GM21576 (cell line): ENCODE data around the gene CPN1.
"Not testable (repeated sequence)": the region's sequence is repeated elsewhere in the genome, so short reads cannot be mapped to it uniquely, and the experiment has no call there.

Experiments
- ATAC-seq: cut with Tn5 transposase; IDR thresholded peaks from one replicate; pipeline ENCODE4 v1.9.1; 2021; ENCODE audit warnings: mild to moderate bottlenecking, moderate library complexity; ENCODE audit not compliant: unreplicated experiment

The CPN1 gene

DNA sequence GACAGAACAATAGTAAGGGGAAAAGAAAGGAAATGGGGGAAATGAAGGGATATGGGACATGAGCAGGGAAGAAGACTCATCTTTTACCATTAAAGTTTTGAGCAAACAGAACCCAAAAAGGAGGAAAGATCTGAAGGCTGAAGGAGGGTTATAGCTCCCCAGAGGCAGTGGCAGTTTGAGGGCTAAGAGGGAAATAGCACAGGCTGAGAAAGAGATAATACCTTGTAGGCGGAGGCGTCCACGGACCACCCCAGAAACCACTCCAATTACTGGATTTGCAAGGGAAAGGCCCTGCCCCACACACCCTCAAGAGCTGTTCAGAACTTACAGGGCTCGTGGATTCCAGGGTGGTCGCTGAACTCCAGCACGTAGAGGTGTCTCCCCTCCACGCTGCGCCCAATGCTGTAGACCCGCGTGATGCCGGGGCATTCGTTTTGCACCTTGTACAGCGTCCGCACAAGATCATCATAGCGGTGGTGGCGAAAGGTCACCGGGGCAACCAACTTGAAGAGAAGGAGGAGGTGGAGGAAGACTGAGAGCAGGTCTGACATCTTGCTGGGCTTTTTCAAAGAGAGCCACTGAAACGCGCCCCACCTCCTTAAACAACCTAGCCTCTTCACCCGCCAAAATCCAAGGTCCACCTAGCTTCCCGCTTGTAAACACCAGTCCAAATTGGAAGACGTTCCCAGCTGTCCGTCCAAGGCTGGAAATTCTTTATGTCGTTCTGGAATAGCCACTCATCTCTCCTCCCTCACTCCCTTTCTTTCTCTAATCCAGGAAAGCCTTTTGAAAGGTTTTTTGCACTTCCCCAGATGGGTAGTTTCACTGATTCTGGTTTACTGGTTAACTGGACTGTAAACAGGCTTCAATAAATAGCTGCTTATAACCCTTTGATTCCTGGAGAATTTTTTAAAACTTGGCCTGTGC lies at the start of gene CPN1:
TSS of gene CPN1 (minus strand) at position 795 of the 927 bp plus-strand sequence. CDS start at position 551, 244 bp downstream.
- no peak for ATAC-seq

DNA sequence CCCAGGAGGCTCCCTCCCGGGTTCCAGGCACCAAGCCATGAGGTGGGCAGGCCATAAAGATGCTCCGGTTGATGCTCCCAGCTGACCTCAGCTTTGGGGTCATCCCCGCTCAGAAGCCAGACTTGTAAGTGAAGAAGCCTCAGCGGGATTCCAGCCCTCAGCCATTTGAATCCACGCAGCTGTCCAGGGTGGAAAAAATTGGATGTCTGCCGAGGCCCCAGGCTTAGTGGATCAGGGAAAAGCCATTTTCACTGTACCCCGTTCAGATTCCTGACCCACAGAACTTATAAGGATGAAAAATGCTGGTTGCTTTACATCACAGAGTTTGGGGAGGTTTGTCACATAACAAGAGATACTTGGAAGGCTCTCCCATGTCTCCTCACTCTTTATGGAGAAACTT lies 49.2 kb upstream of the CPN1 start:
- no peak for ATAC-seq

DNA sequence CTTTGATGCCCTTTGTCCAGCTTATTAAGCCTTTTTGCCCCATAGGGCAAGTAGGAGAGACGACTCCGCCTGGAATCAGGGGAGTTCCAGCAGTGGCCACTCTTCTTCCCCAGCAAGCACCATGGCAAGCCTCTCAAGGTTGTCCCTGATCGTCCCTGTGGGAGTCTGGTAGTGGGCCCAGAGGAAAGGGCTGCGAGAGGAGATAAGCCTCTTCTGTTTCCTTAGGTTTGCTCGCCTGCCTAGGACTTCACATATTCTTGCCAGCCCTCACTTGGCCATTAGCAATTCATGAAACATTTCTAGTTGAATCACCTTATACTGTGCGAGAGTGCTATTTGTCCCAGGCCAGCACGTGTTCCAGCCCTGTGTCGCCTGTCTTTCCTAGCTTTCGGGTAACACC lies 47.8 kb upstream of the CPN1 start:
- no peak for ATAC-seq

DNA sequence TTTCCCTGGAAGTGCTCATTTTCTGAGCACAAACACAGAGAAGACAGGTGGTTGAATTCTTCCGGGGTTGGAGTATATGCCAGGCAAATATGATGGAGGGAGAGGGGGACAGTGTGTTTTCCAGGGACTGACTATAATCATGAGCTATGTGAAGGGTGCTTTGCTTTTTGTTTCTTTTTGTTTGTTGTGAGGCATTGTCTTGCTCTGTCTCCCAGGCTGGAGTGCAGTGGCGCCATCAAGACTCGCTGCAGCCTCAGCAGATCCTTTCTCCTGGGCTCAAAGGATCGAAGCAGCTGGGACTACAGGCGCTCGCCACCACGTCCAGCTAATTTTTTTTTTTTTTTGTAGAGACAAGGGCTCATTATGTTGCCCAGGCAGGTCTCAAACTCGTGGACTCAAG lies 47.3 kb upstream of the CPN1 start:
- no peak for ATAC-seq

DNA sequence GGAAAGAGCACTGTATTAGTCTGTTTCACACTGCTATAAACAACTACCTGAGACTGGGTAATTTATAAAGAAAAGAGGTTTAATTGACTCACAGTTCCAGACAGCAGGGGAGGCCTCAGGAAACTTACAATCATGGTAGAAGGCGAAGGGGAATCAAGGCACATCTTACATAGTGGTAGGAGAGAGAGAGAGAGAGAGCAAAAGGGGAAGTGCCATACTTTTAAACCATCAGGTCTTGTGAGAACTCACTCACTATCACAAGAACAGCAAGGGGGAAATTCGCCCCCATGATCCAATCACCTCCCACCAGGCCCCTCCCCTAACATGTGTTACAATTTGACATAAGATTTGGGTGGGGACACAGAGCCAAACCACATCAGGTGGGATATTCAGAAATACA lies 43.7 kb upstream of the CPN1 start:
- ATAC-seq = not testable (repeated sequence)

DNA sequence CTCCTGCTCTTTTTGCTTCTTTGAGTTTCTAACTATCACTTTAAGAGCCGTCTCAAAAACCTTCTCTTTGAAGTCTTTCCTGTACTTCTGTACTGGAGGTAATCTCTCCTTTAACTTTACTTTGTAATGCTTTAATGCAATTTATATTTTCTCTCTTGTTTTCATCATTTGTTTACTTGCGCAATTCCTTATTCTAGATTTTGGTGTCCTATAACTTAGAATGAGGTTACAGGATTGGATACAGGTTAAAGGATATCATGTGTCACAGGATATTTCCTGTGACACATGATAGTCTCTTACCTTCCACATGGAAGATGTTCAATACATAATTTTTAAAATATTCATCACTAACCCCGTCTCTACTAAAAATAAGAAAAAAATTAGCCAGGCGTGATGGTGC lies 42.4 kb upstream of the CPN1 start:
- no peak for ATAC-seq

DNA sequence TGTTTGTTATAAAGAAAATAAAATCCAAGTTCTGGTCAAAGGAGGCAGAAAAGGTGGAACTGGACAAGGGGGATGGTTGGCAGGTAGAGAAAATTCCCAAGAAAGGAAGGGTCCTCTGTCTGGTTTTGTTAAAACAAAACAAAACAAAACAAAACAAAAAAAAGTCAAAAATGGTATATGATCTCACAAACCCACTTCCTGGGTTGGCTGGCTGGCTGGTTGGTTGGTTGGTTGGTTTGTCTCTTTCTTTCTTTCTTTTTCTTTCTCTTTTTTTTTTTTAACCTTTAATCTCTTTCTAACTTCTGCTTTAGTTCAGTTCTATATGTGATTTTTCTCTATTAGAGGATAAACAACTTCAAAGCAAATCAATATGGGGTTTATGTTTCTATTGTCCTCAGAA lies 41.1 kb upstream of the CPN1 start:
- no peak for ATAC-seq

DNA sequence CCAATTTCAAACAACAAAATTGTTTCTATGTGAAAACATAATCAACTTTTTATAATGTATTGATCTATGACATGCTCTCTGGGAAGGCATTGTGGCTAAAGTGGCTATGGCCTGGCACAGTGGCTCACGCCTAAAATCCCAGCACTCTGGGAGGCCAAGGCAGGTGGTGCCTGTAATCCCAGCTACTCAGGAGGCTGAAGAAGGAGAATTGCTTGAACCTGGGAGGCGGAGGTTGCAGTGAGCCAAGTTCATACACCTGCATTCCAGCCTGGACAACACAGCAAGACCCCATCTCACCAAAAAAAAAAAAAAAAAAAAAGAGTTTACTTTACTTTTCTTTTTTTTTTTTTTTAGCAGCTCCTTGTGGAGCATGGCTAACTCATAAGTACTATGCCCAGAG lies 38.9 kb upstream of the CPN1 start:
- no peak for ATAC-seq

DNA sequence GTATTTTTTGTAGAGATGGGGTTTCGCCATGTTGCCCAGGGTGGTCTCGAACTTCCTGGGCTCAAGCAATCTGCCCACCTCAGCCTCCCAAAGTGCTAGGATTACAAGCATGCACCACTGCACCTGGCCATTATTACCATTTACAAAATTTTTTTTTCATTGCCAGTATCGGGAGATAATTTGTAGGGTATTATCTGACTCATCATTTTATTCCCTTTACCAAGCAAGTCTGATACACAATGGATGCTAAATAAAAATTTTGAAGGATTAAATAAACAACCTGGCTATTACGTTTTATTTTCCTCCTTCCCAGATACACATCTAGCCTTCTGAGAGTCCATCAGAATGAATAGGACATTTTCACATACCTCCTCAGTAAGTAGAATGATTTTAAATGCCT lies 38.1 kb upstream of the CPN1 start:
- no peak for ATAC-seq

DNA sequence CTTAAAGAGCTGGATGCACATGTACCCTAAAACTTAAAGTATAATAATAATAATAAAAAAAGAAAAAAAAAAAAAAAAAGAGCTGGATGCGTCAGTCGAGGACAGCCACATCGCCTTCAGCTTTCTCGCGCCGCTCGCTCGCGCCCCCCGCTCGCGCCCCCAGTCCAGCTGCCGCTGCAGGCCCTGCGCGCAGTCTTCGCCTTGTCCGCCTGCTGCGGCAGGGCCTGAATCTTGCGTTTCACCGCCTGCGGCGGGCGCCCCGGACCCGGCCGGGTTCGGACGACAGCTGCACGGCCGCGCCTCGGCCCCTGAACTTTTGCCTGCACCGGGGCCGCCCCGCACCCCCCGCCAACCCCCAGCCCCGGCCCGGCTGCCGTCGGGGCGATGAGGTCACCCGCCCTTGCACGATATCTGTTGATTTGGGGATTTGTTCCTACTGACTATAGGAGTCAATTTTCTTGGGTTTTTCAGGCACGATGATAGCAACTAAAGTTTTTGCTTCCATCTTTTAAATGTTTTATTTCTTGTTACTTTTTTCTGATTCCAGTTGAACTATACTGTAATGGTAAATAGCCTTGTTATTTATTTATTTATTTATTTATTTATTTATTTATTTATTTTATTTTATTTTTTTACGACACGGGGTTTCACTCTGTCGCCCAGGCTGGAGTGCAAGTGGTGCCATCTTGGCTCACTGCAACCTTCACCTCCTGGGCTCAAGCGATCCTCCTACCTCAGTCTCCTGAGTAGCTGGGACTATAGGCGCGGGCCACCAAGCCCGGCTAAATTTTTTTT lies 33.5 kb upstream of the CPN1 start:
- ATAC-seq = no peak

DNA sequence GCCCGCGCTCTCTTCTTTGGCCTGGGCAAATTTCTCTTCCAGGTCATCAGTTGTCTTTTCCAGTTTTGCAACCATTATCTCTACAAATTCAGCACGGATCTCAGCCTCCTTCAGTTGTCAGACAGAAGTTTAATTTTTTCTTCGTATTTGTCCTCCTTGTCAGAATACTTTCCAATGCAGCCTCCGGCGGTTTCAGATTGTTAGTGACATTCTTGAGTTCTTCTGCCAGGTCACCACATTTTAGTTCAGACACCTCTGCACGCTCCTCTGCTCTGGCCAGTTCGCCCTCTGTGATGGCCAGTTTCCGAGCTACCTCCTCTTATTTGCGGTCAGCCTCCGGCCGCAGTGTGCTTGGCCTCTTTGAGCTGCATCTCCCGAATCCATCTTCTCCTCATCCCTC lies 32.8 kb upstream of the CPN1 start:
- no peak for ATAC-seq

DNA sequence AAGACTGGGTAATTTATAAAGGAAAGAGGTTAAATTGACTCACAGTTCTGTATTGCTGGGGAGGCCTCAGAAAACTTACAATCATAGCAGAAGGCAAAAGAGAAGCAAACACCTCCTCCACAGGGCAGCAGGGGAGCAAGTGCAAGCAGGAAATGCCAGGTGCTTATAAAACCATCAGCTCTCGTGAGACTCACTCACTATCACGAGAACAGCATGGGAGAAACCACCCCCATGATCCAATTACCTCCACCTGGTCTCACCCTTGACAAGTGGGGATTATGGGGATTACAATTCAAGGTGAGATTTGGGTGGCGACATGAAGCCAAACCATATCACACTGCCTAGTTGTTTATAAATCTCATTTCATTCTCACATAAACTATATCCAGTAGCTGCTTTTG lies 28.0 kb upstream of the CPN1 start:
- ATAC-seq = no peak

DNA sequence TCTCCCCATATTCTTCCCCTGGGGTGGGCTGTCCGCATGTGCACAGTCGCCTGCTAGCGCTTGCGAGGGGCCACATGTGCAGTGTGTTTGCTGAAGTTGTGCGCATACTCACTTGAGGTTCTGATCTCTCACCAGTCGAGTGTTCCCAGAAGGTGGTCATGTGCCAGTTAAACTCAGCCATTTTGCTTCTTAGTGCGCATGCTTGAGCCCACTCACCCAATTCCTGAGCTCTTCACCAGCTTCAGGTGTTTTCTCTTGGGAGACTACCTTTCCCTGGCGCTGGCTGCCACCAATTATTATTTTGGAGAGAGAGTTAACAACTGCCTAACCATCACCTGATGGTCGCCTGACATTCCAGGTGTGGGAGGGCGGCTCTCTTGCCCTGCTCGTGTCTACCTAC lies 25.2 kb upstream of the CPN1 start:
- no peak for ATAC-seq

DNA sequence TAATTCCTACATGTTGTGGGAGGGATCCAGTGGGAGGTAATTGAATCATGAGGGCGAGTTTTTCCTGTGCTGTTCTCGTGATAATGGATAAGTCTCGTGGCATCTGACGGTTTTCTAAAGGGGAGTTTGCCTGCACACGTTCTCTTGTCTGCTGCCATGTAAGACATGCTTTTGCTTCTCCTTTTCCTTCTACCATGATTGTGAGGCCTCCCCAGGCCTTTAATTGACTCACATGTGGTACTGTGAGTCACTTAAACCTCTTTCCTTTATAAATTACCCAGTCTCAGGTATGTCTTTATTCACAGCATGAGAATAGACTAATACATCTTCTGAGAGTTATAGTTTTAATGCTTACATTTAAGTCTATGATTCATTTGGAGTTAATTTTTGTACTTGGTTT lies 22.6 kb upstream of the CPN1 start:
- no peak for ATAC-seq

DNA sequence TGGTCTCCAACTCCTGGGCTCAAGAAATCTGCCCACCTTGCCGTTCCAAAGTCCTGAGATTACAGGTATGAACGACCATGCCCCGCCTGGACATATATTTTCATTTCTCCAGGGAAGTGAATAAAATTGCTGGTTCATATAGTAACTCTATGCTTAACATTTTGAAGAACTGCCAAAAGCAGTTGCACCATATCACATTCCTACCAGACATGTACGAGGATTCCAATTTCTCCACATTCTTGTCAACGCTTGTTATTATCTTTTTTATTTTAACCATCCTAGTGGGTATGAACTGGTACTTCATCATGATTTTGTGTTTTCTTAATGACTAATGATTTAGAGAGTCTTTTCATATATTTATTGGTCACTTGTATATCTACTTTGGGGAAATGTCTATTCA lies 21.9 kb upstream of the CPN1 start:
- ATAC-seq = no peak

DNA sequence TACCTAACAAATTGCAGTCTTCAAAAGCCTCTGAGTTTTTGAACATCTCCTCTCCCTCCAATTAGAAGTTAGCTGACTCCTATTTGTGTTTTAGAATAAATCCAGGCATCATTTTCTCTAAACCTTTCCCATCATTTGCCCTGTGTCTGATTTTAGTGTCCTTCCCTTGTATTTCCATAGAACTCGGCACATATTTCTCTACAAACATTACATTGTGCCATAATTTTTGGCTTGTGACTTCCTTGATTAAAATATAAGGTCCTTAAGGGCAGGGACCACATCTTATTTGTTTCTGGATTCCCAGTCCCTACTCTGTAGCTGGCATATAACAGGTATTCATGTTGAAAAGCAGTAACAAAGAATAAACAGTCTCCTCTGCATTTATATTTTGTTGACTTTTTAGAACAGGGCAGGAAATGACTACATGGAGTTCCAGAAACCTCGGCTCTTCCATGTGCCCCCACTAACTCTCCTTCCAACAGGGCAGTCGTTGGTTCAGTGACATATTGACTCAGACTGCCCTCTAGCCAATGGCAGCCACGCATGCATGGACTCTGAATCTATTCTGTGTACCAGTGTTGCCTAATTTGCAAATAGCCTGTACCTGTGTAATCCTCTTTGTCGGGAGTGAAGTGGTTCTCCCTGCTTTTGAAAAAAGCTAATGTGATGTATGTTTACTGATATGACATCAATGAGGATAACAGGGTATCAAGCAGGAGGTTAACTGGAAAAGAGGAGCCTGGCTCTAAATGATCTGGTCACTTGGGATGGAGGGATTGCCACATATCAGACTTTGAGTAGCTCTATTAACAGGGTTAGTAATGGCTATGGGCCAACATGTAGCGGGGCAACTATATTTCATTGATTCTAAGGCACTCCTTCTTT lies 19.8 kb upstream of the CPN1 start:
- ATAC-seq = no peak

DNA sequence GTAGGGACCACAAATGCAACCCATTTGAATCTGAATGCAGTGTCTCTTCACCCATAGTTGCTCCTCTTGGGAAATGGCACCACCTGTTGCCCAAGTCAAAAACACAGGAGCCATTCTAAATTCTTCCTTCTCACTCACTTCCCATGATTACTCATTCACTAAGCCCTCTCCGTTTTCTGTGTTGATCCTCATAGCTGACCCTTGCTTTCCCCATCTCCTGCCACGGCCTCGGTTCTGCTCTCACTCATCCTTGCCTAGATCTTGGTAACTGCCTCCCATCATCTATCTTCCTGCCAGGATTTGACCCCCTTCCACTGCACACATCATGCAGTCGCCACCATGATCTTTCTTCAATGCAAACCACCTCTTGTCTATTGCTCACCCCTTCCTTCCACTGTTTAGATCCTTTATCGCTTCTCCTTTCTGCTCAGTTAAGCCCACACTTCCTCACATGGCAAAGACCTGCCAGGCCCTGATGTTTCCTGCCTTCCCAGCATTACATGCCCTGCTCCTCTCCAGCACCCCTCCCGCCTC lies 19.0 kb upstream of the CPN1 start:
- no peak for ATAC-seq

DNA sequence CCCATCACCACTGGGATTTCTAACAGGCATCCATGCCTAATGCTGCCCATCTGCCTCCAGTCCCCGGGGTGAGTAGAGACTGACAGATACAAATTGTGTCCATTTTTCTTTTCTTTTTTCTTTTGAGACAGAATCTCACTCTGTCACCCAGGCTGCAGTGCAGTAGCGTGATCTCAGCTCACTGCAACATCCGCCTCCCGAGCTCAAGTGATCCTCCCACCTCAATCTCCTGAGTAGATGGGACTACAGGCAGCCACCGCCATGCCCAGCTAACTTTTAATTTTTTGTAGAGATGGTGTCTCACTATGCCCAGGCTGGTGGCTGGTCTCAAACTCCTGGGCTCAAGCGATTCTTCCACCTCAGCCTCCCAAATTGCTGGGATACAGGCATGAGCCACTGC lies 7.6 kb upstream of the CPN1 start:
- no peak for ATAC-seq

DNA sequence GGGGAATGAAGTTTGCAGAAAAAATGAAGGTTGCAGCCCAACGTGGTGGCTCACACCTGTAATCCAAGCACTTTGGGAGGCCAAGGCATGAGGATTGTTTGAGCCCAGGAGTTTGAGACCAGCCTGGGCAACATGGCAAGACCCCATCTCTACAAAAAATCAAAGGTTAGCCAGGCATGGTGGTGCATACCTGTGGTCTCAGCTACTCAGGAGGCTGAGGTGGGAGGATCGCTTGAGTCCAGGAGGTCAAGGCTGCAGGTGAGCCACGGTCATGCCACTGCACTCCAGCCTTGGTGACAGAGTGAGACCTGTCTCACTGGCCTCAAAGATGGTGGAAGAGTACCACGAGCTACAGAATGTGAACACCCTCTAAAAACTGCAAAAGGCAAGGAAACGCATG lies 5.0 kb upstream of the CPN1 start:
- not testable (repeated sequence) for ATAC-seq

DNA sequence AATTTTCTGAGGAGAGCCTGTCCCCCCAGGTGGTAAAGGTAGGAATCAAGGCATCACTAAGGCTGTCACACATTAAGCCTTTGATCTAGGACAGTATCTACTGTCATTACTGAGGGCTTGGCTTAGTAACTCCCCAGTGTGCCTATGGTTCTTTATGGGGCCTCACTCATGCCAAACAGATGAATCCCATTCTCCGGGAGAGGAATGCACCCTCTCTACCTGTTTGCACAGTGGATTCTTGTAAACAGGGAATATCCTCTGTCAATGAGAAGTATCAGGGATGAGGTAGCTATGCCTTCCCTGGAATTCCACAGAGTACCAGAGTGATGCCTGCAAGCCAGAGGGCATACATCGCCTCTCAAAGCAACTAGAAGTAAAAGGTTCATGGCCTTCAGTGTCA lies 3.9 kb upstream of the CPN1 start:
- ATAC-seq = no peak

DNA sequence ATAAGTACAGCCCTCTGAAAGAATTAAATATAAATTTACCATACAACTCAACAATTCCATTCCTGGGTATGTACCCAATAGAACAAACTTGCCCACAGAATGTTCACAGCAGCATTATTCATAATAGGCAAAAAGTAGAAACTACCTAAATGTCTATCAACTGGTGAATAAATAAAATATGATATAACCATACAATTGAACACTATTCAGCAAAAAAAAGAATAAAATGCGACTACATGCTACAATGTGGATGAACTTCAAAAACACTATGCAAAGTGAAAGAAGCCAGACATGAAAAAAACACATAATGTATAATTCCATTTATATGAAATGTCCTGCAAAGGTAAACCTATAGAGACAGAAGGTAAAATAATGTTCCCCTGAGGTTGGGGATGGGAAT lies 2.0 kb upstream of the CPN1 start:
- no peak for ATAC-seq
